ENCODE data around the gene CRELD1. TPM values are rescaled to one million over a fixed set of nuclear protein-coding genes. Genes with fewer than 3 reads are reported as not detected.

CRELD1 gene
- total and polyA plus RNA-seq, 8 donors, result 29.9 to 81.2 (median 66.7) TPM

- intact Hi-C loops (cut with DNase I), result no loop called here
- no peak for TF ChIP-seq CTCF (IDR thresholded peaks at IDR 0.05)
- DNase-seq, result no peak
- no peaks in the 10 kb centered on the region for H3K9me3 ChIP-seq
- H3K4me3 ChIP-seq, result no peak overlapping the region
- H3K27me3 ChIP-seq, result no peaks in the 10 kb centered on the region
- H3K36me3 ChIP-seq, result peaks cover 0 to under 1% of the 10 kb centered on the region in 2 donors
- H3K4me1 ChIP-seq, result peaks cover 7 to 21% of the 10 kb centered on the region in 2 donors
- no peak overlapping the region for H3K27ac ChIP-seq
- ATAC-seq, result no peak
These were observed 46.2 kb upstream of the CRELD1 start for GRCh38 chr3:9887480-9887879.

GRCh38 chr3:9888540-9888939 lies 45.1 kb upstream of the CRELD1 start:
- intact Hi-C loops (cut with DNase I), result no loop called here
- DNase-seq, result no peak
- no peaks in the 10 kb centered on the region for H3K9me3 ChIP-seq

GRCh38 chr3:9889405-9889804 lies 44.2 kb upstream of the CRELD1 start:
- ATAC-seq (no peak), DNase-seq (no peak)
- Histone ChIP-seq H3K27me3 (no peaks in the 10 kb centered on the region), H3K4me3 (no peak overlapping the region), H3K36me3 (peaks cover 0 to 16% of the 10 kb centered on the region in 2 donors), H3K27ac (no peak overlapping the region), H3K4me1 (peaks cover 7 to 33% of the 10 kb centered on the region in 2 donors), H3K9me3 (no peaks in the 10 kb centered on the region)
- TF ChIP-seq CTCF (IDR thresholded peaks at IDR 0.05), result no peak
- intact Hi-C loops (cut with DNase I), result no loop called here

More at GRCh38 chr3:9888540-9888939, 45.1 kb upstream of the CRELD1 start:
- Histone ChIP-seq H3K27ac (no peak overlapping the region), H3K27me3 (no peaks in the 10 kb centered on the region), H3K36me3 (peaks cover 0 to 12% of the 10 kb centered on the region in 2 donors), H3K4me1 (peaks cover 7 to 27% of the 10 kb centered on the region in 2 donors), H3K4me3 (no peak overlapping the region)
- TF ChIP-seq CTCF (IDR thresholded peaks at IDR 0.05), result no peak
- no peak for ATAC-seq

- Histone ChIP-seq H3K27me3 (no peaks in the 10 kb centered on the region), H3K4me3 (peak within 1 kb of the TSS; percentile 95 to 98), H3K9me3 (no peaks in the 10 kb centered on the region), H3K27ac (peak within 1 kb of the TSS; percentile 93 to 94), H3K4me1 (peaks cover 7 to 33% of the 10 kb centered on the region in 2 donors), H3K36me3 (peaks cover 0 to 20% of the 10 kb centered on the region in 2 donors)
- DNase-seq (peak; percentile 90 to 95 (median 91)), ATAC-seq (peak; percentile 99)
- intact Hi-C loops (cut with DNase I), result no loop called here
- TF ChIP-seq CTCF (IDR thresholded peaks at IDR 0.05), result peak in 1 of 2 donors; percentile 6
These were observed 43.2 kb upstream of the CRELD1 start, which contains the start of gene JAGN1 for GRCh38 chr3:9890249-9891071. Gene JAGN1 (plus strand): TSS chr3:9890610. CDS start chr3:9890723, 113 bp downstream.

GRCh38 chr3:9891072-9891622 lies 42.5 kb upstream of the CRELD1 start:
- H3K27ac ChIP-seq, result peak overlapping the region; percentile 93 to 94
- TF ChIP-seq CTCF (IDR thresholded peaks at IDR 0.05), result no peak
- peaks cover 7 to 33% of the 10 kb centered on the region in 2 donors for H3K4me1 ChIP-seq
- H3K9me3 ChIP-seq, result no peaks in the 10 kb centered on the region
- peaks cover 0 to 20% of the 10 kb centered on the region in 2 donors for H3K36me3 ChIP-seq
- peak overlapping the region; percentile 95 to 98 for H3K4me3 ChIP-seq
- H3K27me3 ChIP-seq, result no peaks in the 10 kb centered on the region
- DNase-seq (no peak), ATAC-seq (no peak)
- intact Hi-C loops (cut with DNase I), result no loop called here
